ENCODE data around the gene NPW.
"Not testable (repeated sequence)": the region's sequence is repeated elsewhere in the genome, so short reads cannot be mapped to it uniquely, and the experiment has no call there.

NPW gene

DNA sequence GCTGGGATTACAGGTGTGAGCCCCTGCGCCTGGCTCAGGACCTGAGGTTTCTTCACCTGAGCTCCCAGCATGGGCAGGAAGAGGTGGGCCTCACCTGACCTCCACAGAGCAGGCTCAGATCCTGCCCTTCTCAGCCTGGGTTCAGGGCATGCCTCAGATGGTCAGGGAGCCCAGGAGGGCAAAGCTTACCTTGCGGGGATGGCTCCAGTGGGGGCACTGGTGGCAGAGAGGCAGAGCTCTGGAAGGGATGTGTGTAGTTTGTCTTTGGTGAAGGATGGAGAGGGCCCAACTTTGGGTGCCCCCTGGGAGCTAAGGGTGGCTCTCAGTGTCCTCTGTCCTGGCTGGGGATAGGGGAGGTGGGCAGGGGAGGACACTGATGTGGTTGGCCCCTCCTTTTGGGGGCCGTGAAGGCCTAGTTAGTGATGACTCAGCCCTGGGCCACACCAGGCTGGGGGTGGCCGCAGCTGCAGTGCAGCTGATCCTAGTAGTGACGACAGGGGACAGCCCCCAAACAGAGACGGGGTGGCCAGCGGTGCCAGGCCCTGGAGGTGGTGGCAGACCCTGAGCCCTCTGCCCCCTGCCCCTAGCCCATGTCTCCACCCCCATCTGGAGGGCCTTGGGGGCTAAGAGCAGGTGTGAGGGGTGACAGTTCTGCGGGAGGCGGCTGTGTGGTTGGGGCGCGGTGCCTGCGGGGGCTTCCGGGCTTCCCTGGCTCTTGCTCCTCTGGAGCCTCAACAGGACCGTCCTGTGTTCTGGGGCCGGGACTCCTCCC, 12.9 kb downstream of the NPW start:
- peak overlapping the region in 1 of 2 experiments; percentile 34 for H3K27ac ChIP-seq (ENCODE audit: insufficient read depth in 1 of 2, low read depth in 1 of 2, low read length in 2 of 2, poor library complexity in 1 of 2, severe bottlenecking in 2 of 2)
- DNase-seq = peak in 1 of 3 donors; percentile 46
- 76% methylated on average over 9 of the region's 15 CpGs for WGBS (ENCODE audit: insufficient coverage)
- ChIA-PET CTCF (interaction anchor here (0.6 to 2.4 kb wide), 4 partner anchors 11 to 909 kb away, joined by 3 to 10 read pairs (median 3); no protein-coding TSS in a partner anchor), POLR2A (no interaction called here)
- no peaks in the 10 kb centered on the region for H3K36me3 ChIP-seq (ENCODE audit: control insufficient read depth in 4 of 4, insufficient read depth in 4 of 4, low read length in 3 of 4)
- peak overlapping the region in 2 of 7 experiments; percentile 19 to 71 for H3K4me3 ChIP-seq (ENCODE audit: control insufficient read depth in 1 of 7, extremely low read depth in 1 of 7, insufficient read depth in 4 of 7, low read depth in 2 of 7, low read length in 6 of 7)
- peaks cover 0 to 34% (median 20%) of the 10 kb centered on the region in 4 experiments for H3K4me1 ChIP-seq (ENCODE audit: control extremely low read depth in 1 of 4, control insufficient read depth in 4 of 4, insufficient read depth in 4 of 4, low read length in 3 of 4)
- H3K27me3 ChIP-seq (replicated peaks in 2 of 5; ENCODE audit: control insufficient read depth in 4 of 5, insufficient read depth in 5 of 5, low read length in 4 of 5) = peaks cover 0 to 12% (median 5%) of the 10 kb centered on the region in 5 experiments
- H3K9me3 ChIP-seq (ENCODE audit: control extremely low read depth in 1 of 5, control insufficient read depth in 4 of 5, insufficient read depth in 2 of 5, low read depth in 1 of 5, low read length in 4 of 5) = no peaks in the 10 kb centered on the region

DNA sequence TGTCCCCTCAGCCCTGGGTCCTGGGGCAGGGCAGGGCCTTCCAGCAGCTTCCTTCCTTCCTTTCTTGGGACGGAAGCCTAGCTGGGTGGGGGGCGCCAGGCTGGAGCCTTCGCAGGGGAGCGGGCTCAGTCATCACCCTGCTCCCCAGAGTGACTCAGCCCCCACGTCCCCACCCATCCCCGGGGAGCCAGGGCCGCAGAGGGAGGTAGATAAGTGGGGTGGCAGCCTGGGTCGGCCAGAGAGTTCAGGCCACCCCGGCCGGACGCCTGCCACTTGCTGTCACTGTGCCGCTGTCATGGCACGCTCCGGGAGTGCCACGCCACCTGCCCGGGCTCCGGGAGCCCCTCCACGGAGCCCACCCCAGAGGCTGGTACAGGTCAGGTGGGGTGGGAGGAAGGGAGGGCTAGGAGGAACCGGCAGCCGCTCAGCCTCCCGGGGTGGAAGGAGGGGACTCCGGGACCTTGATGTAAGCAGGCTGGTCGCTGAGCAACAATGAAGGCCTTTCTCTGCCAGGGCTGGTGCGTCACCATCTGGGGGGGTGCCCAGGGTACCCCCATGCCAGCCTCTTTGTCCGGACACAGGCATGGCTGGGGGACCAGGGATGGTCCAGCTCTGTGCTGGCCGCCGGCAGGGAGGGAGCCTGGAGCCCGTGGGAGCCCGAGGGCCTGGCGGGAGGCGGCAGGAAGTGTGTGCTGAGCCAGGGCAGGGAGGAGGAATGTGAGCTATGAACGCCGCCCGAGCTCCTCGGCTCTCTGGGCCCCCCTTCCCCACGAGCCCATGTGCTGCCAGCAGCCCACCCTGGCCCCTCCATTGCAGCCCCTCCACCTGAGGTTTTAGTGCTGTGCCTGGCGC, 13.7 kb downstream of the NPW start:
- 11% methylated on average over 14 of the region's 37 CpGs for WGBS (ENCODE audit: insufficient coverage)
- peaks cover 0 to 30% (median 19%) of the 10 kb centered on the region in 4 experiments for H3K4me1 ChIP-seq (ENCODE audit: control extremely low read depth in 1 of 4, control insufficient read depth in 4 of 4, insufficient read depth in 4 of 4, low read length in 3 of 4)
- H3K36me3 ChIP-seq (ENCODE audit: control insufficient read depth in 4 of 4, insufficient read depth in 4 of 4, low read length in 3 of 4) = no peaks in the 10 kb centered on the region
- H3K9me3 ChIP-seq (ENCODE audit: control extremely low read depth in 1 of 5, control insufficient read depth in 4 of 5, insufficient read depth in 2 of 5, low read depth in 1 of 5, low read length in 4 of 5) = no peaks in the 10 kb centered on the region
- ChIA-PET CTCF (interaction anchor here (2.4 kb wide), 1 partner anchor 28 kb away, joined by 10 read pairs; no protein-coding TSS in a partner anchor), POLR2A (no interaction called here)
- H3K27ac ChIP-seq (ENCODE audit: insufficient read depth in 1 of 2, low read depth in 1 of 2, low read length in 2 of 2, poor library complexity in 1 of 2, severe bottlenecking in 2 of 2) = peak overlapping the region in 1 of 2 experiments; percentile 70
- H3K27me3 ChIP-seq (replicated peaks in 2 of 5; ENCODE audit: control insufficient read depth in 4 of 5, insufficient read depth in 5 of 5, low read length in 4 of 5) = peaks cover 0 to 4% (median 0%) of the 10 kb centered on the region in 5 experiments
- peak overlapping the region in 4 of 7 experiments; percentile 23 to 71 (median 41) for H3K4me3 ChIP-seq (ENCODE audit: control insufficient read depth in 1 of 7, extremely low read depth in 1 of 7, insufficient read depth in 4 of 7, low read depth in 2 of 7, low read length in 6 of 7)
- peak in 2 of 3 donors; percentile 80 to 86 for DNase-seq

DNA sequence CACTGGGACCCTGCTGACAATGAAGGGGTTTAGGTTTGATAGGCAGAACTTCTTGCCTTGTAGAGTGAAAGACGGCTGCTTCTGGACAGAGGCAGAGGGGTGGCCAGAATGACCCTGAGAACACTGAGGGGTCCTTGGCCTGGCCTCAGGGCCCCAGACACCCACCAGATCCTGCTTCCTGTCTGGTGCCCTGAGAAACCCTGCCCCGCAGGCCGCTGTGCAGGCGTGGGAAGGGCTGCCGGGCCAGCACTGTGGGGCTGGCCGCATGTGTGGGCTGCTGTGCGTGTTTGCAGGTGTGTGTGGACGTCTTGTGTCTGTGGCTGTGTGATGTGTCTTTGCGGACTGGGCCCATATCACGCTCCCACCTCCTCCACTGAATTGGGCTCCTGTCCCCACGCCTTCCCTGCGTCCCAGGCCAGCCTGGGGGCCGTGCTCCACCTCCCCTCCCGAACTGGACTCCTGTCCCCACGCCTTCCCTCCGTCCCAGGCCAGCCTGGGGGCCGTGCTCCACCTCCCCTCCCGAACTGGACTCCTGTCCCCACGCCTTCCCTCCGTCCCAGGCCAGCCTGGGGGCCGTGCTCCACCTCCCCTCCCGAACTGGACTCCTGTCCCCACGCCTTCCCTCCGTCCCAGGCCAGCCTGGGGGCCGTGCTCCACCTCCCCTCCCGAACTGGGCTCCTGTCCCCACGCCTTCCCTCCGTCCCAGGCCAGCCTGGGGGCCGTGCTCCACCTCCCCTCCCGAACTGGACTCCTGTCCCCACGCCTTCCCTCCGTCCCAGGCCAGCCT, 14.5 kb downstream of the NPW start:
- POLR2A ChIA-PET; H3K27me3 ChIP-seq (replicated peaks in 2 of 5; ENCODE audit: control insufficient read depth in 4 of 5, insufficient read depth in 5 of 5, low read length in 4 of 5); H3K9me3 ChIP-seq (ENCODE audit: control extremely low read depth in 1 of 5, control insufficient read depth in 4 of 5, insufficient read depth in 2 of 5, low read depth in 1 of 5, low read length in 4 of 5); H3K36me3 ChIP-seq (ENCODE audit: control insufficient read depth in 4 of 4, insufficient read depth in 4 of 4, low read length in 3 of 4); DNase-seq: not testable (repeated sequence)
- Histone ChIP-seq H3K4me1 (ENCODE audit: control extremely low read depth in 1 of 4, control insufficient read depth in 4 of 4, insufficient read depth in 4 of 4, low read length in 3 of 4) (peaks cover 0 to 30% (median 20%) of the 10 kb centered on the region in 4 experiments), H3K4me3 (ENCODE audit: control insufficient read depth in 1 of 7, extremely low read depth in 1 of 7, insufficient read depth in 4 of 7, low read depth in 2 of 7, low read length in 6 of 7) (peak overlapping the region in 4 of 7 experiments; percentile 23 to 71 (median 41)), H3K27ac (ENCODE audit: insufficient read depth in 1 of 2, low read depth in 1 of 2, low read length in 2 of 2, poor library complexity in 1 of 2, severe bottlenecking in 2 of 2) (peak overlapping the region in 1 of 2 experiments; percentile 70)
- 77% methylated on average over 7 of the region's 32 CpGs for WGBS (ENCODE audit: insufficient coverage)
- CTCF ChIA-PET = interaction anchor here (2.4 kb wide), 1 partner anchor 29 kb away, joined by 10 read pairs; no protein-coding TSS in a partner anchor

DNA sequence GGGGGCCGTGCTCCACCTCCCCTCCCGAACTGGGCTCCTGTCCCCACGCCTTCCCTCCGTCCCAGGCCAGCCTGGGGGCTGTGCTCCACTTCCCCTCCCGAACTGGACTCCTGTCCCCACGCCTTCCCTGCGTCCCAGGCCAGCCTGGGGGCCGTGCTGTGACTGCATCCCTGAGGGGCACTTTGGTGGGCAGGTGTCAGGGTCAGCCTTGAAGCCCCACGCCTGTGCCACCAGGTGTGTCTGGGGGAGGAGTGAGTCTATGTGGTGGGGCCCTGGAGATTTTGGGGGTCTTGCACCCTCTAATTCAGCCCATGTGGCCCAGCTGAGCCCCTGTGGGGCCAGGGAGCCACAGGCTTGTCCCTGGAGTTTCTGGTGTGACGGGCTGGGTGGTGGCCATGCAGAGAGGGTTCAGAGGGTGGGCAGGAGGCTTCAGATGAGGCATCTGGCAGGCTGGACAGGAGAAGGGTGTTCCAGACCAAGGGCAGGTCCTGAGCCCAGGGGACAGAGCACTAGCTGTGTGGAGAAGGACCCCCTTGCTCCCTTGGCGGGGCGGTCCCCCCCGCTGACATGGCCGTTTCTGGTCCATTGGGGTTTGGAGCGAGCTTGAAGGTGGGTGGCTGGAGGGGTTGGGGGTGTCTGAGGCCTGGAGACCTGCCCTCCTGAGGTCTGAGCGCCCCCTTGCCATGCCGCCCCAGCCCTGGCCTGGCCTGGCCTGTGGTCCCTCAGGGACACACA, 15.3 kb downstream of the NPW start:
- CTCF ChIA-PET = no interaction called here
- Histone ChIP-seq H3K4me1 (ENCODE audit: control extremely low read depth in 1 of 4, control insufficient read depth in 4 of 4, insufficient read depth in 4 of 4, low read length in 3 of 4) (peaks cover 0 to 30% (median 23%) of the 10 kb centered on the region in 4 experiments), H3K36me3 (ENCODE audit: control insufficient read depth in 4 of 4, insufficient read depth in 4 of 4, low read length in 3 of 4) (no peaks in the 10 kb centered on the region), H3K27me3 (replicated peaks in 2 of 5; ENCODE audit: control insufficient read depth in 4 of 5, insufficient read depth in 5 of 5, low read length in 4 of 5) (no peaks in the 10 kb centered on the region), H3K9me3 (ENCODE audit: control extremely low read depth in 1 of 5, control insufficient read depth in 4 of 5, insufficient read depth in 2 of 5, low read depth in 1 of 5, low read length in 4 of 5) (no peaks in the 10 kb centered on the region), H3K27ac (ENCODE audit: insufficient read depth in 1 of 2, low read depth in 1 of 2, low read length in 2 of 2, poor library complexity in 1 of 2, severe bottlenecking in 2 of 2) (no peak overlapping the region), H3K4me3 (ENCODE audit: control insufficient read depth in 1 of 7, extremely low read depth in 1 of 7, insufficient read depth in 4 of 7, low read depth in 2 of 7, low read length in 6 of 7) (no peak overlapping the region)
- POLR2A ChIA-PET = no interaction called here
- 100% methylated on average over 5 of the region's 17 CpGs for WGBS (ENCODE audit: insufficient coverage)
- no peak for DNase-seq

DNA sequence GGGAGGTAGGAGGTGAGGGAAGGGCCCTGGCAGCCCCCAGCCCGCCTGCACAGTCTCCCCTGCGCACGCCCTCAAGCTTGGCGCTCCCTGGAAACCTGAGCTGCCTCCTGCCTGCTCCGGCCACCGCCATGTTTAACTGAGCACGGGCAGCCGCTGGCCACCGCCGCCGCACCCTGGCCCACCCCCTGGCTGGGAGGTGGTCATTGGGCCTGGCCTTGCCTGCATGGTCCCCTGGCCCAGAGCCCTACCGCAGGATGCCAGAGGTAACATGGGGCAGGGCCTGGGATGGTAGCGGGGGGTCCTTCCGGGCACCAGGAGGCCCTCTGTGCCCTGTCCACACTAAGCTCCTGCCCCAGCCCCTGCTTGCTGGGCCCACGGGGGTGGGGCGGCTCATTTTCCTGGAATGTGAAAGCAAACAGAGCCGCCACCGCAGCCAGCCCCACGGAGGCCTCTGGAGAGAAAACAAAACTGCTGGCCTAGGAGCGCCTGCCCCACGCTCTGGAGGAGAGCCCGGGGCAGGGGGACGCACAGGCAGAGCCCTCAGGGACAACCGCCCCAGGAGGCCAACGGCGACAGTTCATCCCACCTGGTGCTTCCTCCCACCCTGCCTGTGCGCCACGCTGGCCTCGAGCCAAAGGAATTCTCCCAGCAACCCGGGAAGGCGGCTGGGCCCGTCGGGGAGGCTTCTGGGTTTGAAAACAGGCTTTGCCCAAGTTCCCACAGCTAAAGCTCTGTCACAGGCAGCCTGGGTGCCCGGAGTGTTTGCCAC, 16.0 kb downstream of the NPW start:
- Histone ChIP-seq H3K27me3 (replicated peaks in 2 of 5; ENCODE audit: control insufficient read depth in 4 of 5, insufficient read depth in 5 of 5, low read length in 4 of 5) (no peaks in the 10 kb centered on the region), H3K9me3 (ENCODE audit: control extremely low read depth in 1 of 5, control insufficient read depth in 4 of 5, insufficient read depth in 2 of 5, low read depth in 1 of 5, low read length in 4 of 5) (no peaks in the 10 kb centered on the region), H3K27ac (ENCODE audit: insufficient read depth in 1 of 2, low read depth in 1 of 2, low read length in 2 of 2, poor library complexity in 1 of 2, severe bottlenecking in 2 of 2) (no peak overlapping the region), H3K4me3 (ENCODE audit: control insufficient read depth in 1 of 7, extremely low read depth in 1 of 7, insufficient read depth in 4 of 7, low read depth in 2 of 7, low read length in 6 of 7) (no peak overlapping the region), H3K4me1 (ENCODE audit: control extremely low read depth in 1 of 4, control insufficient read depth in 4 of 4, insufficient read depth in 4 of 4, low read length in 3 of 4) (peaks cover 0 to 30% (median 23%) of the 10 kb centered on the region in 4 experiments), H3K36me3 (ENCODE audit: control insufficient read depth in 4 of 4, insufficient read depth in 4 of 4, low read length in 3 of 4) (peaks cover 0 to 4% (median under 1%) of the 10 kb centered on the region in 4 experiments)
- ChIA-PET POLR2A (no interaction called here), CTCF (no interaction called here)
- no peak for DNase-seq
- WGBS (ENCODE audit: insufficient coverage) = 91% methylated on average over 33 of the region's 34 CpGs

Data from common myeloid progenitor, CD34-positive (primary cell).